ENCODE measurements around the gene CYP4F12. TPM values are rescaled to one million over a fixed set of nuclear protein-coding genes. Genes with fewer than 3 reads are reported as not detected.

CYP4F12 gene
- total RNA-seq, 1 donor from 2014 or later, result not detected

DNA sequence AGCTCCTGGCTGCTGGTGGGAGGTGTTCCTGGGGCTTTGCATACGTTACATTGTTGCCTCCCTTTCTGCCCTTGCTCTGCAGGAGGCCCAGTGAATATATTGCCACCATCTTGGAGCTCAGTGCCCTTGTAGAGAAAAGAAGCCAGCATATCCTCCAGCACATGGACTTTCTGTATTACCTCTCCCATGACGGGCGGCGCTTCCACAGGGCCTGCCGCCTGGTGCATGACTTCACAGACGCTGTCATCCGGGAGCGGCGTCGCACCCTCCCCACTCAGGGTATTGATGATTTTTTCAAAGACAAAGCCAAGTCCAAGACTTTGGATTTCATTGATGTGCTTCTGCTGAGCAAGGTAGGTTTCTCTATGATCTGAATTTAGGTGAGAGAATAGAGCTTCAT, 10.5 kb downstream of the CYP4F12 start:
- H3K36me3 Mint-ChIP-seq (ENCODE audit: unreplicated experiment), result peaks cover 14% of the 10 kb centered on the region
- DNase-seq, result no peak
- TF ChIP-seq, protein P1, sequence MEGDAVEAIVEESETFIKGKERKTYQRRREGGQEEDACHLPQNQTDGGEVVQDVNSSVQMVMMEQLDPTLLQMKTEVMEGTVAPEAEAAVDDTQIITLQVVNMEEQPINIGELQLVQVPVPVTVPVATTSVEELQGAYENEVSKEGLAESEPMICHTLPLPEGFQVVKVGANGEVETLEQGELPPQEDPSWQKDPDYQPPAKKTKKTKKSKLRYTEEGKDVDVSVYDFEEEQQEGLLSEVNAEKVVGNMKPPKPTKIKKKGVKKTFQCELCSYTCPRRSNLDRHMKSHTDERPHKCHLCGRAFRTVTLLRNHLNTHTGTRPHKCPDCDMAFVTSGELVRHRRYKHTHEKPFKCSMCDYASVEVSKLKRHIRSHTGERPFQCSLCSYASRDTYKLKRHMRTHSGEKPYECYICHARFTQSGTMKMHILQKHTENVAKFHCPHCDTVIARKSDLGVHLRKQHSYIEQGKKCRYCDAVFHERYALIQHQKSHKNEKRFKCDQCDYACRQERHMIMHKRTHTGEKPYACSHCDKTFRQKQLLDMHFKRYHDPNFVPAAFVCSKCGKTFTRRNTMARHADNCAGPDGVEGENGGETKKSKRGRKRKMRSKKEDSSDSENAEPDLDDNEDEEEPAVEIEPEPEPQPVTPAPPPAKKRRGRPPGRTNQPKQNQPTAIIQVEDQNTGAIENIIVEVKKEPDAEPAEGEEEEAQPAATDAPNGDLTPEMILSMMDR (IDR thresholded peaks at IDR 0.05; ENCODE audit: partially characterized antibody, unreplicated experiment), result no peak
- H3K27ac Mint-ChIP-seq (ENCODE audit: unreplicated experiment), result no peak overlapping the region
- peaks cover 21% of the 10 kb centered on the region for H3K9me3 Mint-ChIP-seq (ENCODE audit: unreplicated experiment)
- H3K4me1 Mint-ChIP-seq (ENCODE audit: low read depth, unreplicated experiment), result no peaks in the 10 kb centered on the region
- H3K27me3 Mint-ChIP-seq (ENCODE audit: unreplicated experiment), result peaks cover 4% of the 10 kb centered on the region
- H3K4me3 Mint-ChIP-seq (ENCODE audit: unreplicated experiment), result no peak overlapping the region

DNA sequence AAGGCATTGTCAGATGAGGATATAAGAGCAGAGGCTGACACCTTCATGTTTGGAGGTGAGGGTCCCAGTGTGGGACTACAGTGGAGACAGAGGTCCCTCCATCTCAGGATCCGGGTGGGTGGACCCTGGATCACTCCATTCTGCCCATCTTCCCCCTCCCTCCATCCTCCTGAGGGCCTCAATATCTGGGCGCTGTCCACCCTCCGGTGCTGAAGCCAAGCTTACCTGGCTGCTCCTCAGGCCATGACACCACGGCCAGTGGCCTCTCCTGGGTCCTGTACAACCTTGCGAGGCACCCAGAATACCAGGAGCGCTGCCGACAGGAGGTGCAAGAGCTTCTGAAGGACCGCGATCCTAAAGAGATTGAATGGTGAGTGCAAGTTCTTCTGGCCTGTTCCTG, 11.9 kb downstream of the CYP4F12 start:
- Mint-ChIP-seq H3K4me1 (ENCODE audit: low read depth, unreplicated experiment) (no peaks in the 10 kb centered on the region), H3K27ac (ENCODE audit: unreplicated experiment) (no peak overlapping the region), H3K9me3 (ENCODE audit: unreplicated experiment) (peaks cover 18% of the 10 kb centered on the region), H3K36me3 (ENCODE audit: unreplicated experiment) (peaks cover 7% of the 10 kb centered on the region), H3K4me3 (ENCODE audit: unreplicated experiment) (no peak overlapping the region), H3K27me3 (ENCODE audit: unreplicated experiment) (peaks cover 2% of the 10 kb centered on the region)
- no peak for DNase-seq
- TF ChIP-seq, protein P1 (IDR thresholded peaks at IDR 0.05; ENCODE audit: partially characterized antibody, unreplicated experiment), result no peak

DNA sequence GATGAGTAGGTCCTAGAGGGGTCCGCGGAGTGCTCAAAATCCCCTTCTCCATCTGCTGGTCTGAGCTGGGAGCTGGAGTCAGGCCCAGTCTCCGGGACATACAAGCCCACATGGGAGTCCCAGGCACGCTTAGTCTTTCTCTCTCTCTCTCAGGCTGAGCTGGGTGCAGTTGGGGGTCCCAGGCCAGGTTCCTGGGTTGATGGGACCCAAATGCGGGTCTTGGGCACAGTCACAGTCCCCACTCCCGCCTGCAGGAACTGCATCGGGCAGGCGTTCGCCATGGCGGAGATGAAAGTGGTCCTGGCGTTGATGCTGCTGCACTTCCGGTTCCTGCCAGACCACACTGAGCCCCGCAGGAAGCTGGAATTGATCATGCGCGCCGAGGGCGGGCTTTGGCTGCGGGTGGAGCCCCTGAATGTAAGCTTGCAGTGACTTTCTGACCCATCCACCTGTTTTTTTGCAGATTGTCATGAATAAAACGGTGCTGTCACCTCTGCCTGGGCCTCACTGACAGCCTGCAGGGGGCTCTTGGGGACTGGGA, 23.8 kb downstream of the CYP4F12 start:
- TF ChIP-seq, protein P1 (IDR thresholded peaks at IDR 0.05; ENCODE audit: partially characterized antibody, unreplicated experiment), result no peak
- Mint-ChIP-seq H3K36me3 (ENCODE audit: unreplicated experiment) (no peaks in the 10 kb centered on the region), H3K9me3 (ENCODE audit: unreplicated experiment) (no peaks in the 10 kb centered on the region), H3K4me1 (ENCODE audit: low read depth, unreplicated experiment) (no peaks in the 10 kb centered on the region), H3K27ac (ENCODE audit: unreplicated experiment) (no peak overlapping the region), H3K27me3 (ENCODE audit: unreplicated experiment) (no peaks in the 10 kb centered on the region), H3K4me3 (ENCODE audit: unreplicated experiment) (no peak overlapping the region)
- no peak for DNase-seq

DNA sequence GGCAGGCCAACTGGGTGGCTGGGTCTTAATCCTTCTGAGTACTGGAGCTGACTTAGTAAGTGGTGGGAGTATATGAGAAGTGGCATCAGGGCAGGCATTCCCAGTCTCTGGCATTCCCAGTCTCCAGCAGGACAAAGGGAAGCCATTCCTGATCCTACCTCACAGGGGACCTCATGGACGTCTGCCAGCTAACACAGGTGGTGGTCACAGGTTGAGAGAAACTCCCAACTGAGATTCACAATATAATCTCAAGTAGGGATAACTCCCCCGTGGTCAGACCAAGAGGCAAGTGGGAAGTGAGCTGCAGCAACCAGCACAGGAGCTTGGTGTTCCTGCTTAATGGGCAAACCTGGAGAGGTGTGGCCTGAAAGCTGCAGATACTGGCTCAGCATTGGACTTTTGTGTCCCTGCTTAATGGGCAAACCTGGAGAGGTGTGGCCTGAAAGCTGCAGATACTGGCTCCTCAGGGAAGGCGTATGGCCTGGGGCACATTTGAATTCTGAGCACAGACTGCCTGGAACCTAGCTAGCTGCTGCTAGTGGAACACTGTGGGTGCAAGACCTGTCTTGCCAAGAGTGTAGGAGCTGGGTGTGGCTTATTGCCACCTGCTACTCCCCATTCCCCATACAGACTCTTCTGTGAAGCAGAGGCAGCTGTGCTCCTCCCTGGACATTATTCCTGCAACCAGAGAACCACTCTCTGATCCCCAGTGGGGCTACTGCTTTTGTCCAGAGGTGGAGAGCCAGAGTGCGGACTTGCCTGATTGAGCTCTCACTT, 29.1 kb downstream of the CYP4F12 start:
- Mint-ChIP-seq H3K27ac (ENCODE audit: unreplicated experiment) (no peak overlapping the region), H3K4me1 (ENCODE audit: low read depth, unreplicated experiment) (no peaks in the 10 kb centered on the region), H3K9me3 (ENCODE audit: unreplicated experiment) (no peaks in the 10 kb centered on the region), H3K36me3 (ENCODE audit: unreplicated experiment) (no peaks in the 10 kb centered on the region), H3K27me3 (ENCODE audit: unreplicated experiment) (no peaks in the 10 kb centered on the region), H3K4me3 (ENCODE audit: unreplicated experiment) (no peak overlapping the region)
- no peak for DNase-seq
- TF ChIP-seq, protein P1 (IDR thresholded peaks at IDR 0.05; ENCODE audit: partially characterized antibody, unreplicated experiment), result no peak

DNA sequence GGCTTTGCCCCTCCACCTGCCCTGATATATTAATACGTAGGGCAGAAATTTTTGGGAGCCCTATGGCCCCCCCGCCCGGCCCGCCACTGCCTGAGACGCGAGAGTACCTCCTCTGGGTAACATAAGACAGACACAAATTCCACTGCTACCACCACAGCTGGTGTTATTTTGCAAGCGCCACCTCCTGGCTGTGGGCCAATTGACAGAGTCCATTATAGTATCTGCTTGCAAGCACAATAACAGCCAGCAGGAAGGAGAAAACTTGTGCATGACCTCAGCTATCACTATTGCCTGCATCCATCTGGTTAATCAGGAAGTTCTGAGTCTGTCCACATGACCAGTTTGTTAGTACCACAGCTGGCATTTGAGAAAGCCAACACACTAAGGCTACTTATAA, 29.6 kb downstream of the CYP4F12 start:
- Mint-ChIP-seq H3K4me1 (ENCODE audit: low read depth, unreplicated experiment) (no peaks in the 10 kb centered on the region), H3K9me3 (ENCODE audit: unreplicated experiment) (no peaks in the 10 kb centered on the region), H3K4me3 (ENCODE audit: unreplicated experiment) (no peak overlapping the region), H3K27ac (ENCODE audit: unreplicated experiment) (no peak overlapping the region), H3K27me3 (ENCODE audit: unreplicated experiment) (no peaks in the 10 kb centered on the region), H3K36me3 (ENCODE audit: unreplicated experiment) (no peaks in the 10 kb centered on the region)
- TF ChIP-seq, protein P1 (IDR thresholded peaks at IDR 0.05; ENCODE audit: partially characterized antibody, unreplicated experiment), result no peak
- no peak for DNase-seq
